Frontal cortex (tissue), 4 donors: Measurements from ENCODE around the gene RPL21. TPM values are rescaled to one million over a fixed set of nuclear protein-coding genes. Genes with fewer than 3 reads are reported as not detected.
"Not testable (repeated sequence)": the region's sequence is repeated elsewhere in the genome, so short reads cannot be mapped to it uniquely, and the experiment has no call there.

ENCODE experiments used
- DNase-seq, 2 donors: peaks; one replicate each; pipeline ENCODE4 v3.0.0; 2012; ENCODE audit warnings: low spot score in 2 of 2
- FAIRE-seq: peaks from 2 replicates; lab custom pipeline; 2012; peaks lifted over from hg19 to GRCh38; lab: Jason Lieb, UNC
- total RNA-seq: library from RNA; depleted of rRNA; stranded (reverse); fragments of >200 nt; gene quantifications from one replicate; pipeline ENCODE4 v1.2.3, GENCODE V29; 2014
- donor health status: control.
- donor health status: control.
- donor health status: control.

RPL21 gene
- total RNA-seq, 1 donor from 2014 or later: 946 TPM

- FAIRE-seq (no peak), DNase-seq (no peak)
Measured at GRCh38 chr13:27283906-27284493, 32.6 kb downstream of the RPL21 start.

- DNase-seq: no peak
- FAIRE-seq: no peak
Measured at GRCh38 chr13:27288392-27288791, 37.0 kb downstream of the RPL21 start.

GRCh38 chr13:27289011-27289665 is 37.8 kb downstream of the RPL21 start:
- peak; percentile 13 for FAIRE-seq
- no peak for DNase-seq

GRCh38 chr13:27290715-27291114 is 39.4 kb downstream of the RPL21 start:
- no peak for FAIRE-seq
- DNase-seq: no peak

- not testable (repeated sequence) for DNase-seq, FAIRE-seq
Measured at GRCh38 chr13:27291967-27292366, 40.6 kb downstream of the RPL21 start.

- no peak for FAIRE-seq
- no peak for DNase-seq
Measured at GRCh38 chr13:27293076-27293691, 41.8 kb downstream of the RPL21 start.

GRCh38 chr13:27293873-27294515 is 42.6 kb downstream of the RPL21 start:
- no peak for DNase-seq
- no peak for FAIRE-seq

- DNase-seq (no peak), FAIRE-seq (no peak)
Measured at GRCh38 chr13:27295096-27295495, 43.7 kb downstream of the RPL21 start.

- DNase-seq (no peak), FAIRE-seq (no peak)
Measured at GRCh38 chr13:27295660-27296059, 44.3 kb downstream of the RPL21 start.

- DNase-seq (no peak), FAIRE-seq (no peak)
Measured at GRCh38 chr13:27296496-27296895, 45.1 kb downstream of the RPL21 start.

GRCh38 chr13:27298849-27299248 is 47.5 kb downstream of the RPL21 start:
- FAIRE-seq: no peak

GRCh38 chr13:27300406-27300805 is 49.0 kb downstream of the RPL21 start:
- DNase-seq, FAIRE-seq: not testable (repeated sequence)

More at GRCh38 chr13:27298849-27299248, 47.5 kb downstream of the RPL21 start:
- no peak for DNase-seq

GRCh38 chr13:27300941-27301586 is 49.7 kb downstream of the RPL21 start:
- FAIRE-seq: no peak
- DNase-seq: no peak

- DNase-seq (no peak), FAIRE-seq (no peak)
Measured at GRCh38 chr13:27302643-27303262, 51.4 kb downstream of the RPL21 start.

- DNase-seq: no peak
- no peak for FAIRE-seq
Measured at GRCh38 chr13:27304099-27304498, 52.7 kb downstream of the RPL21 start.

- FAIRE-seq: no peak
- DNase-seq: no peak
Measured at GRCh38 chr13:27304611-27305010, 53.3 kb downstream of the RPL21 start.
